ENCODE measurements around the gene ACTBL2. TPM values are rescaled to one million over a fixed set of nuclear protein-coding genes. Genes with fewer than 3 reads are reported as not detected.
A peak's percentile ranks its signal among the peaks of the same experiment; 100 is the strongest.

ACTBL2 gene
- total RNA-seq, 1 experiment from 2014 or later, result 7.0 TPM

DNA sequence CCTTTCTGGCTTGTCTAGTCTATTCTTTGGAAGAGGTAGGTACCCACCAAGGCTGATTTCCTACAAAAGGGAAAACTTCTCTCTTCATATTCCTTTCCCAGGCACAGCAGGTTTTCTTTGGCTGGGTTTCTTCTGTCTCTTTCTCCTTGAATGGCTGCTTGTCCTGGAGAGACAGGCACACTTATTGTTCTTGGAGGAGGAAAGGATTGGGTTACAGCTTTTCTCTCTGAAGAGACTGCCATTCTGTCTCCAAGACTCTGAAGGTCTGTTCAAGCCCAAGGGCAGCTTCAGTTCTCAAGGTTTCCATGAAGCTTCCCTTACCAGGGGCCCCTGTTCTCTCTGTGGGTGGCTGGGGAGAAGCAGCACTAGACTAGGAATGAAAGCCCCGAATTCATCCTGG lies 33.9 kb downstream of the ACTBL2 start:
- no peak for DNase-seq (ENCODE audit: low spot score)

DNA sequence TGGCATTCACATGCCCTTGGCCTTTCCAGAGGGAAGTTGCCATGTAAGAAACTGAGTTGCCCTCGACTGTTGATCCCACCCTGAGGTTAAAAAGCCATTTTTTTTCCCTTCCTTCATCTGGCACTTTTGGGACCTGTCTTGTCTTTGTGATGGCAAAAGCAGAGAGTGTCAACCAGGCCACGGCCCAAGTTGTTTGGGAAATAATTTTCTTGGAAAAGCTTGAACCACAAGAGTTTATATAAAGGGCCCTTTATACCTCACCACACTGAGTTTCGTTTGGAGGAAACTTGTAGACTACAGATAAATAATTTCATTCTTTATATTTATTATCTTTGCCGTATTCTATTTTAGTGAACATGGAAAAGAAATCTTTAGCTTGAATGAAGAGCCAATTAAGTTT lies 34.3 kb downstream of the ACTBL2 start:
- DNase-seq (ENCODE audit: low spot score), result no peak

DNA sequence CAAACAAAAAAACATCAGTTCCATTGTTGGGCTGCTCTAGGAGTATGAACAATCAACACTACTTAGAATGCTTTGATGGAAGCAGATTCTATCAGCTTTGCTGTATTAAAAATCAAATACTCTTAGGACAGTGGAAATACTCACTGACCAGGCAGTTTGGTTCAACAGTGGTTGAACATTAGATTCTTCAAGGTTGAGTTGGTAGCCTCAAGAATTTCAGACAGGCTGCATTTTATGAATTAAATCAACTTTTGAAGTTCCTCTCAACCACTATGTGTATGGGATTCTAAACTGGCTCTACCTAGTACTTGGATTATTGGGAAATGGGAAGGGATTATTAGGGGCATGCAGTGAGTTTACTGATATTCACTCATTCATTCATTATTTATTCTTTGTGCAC lies 35.0 kb downstream of the ACTBL2 start:
- DNase-seq (ENCODE audit: low spot score), result no peak

DNA sequence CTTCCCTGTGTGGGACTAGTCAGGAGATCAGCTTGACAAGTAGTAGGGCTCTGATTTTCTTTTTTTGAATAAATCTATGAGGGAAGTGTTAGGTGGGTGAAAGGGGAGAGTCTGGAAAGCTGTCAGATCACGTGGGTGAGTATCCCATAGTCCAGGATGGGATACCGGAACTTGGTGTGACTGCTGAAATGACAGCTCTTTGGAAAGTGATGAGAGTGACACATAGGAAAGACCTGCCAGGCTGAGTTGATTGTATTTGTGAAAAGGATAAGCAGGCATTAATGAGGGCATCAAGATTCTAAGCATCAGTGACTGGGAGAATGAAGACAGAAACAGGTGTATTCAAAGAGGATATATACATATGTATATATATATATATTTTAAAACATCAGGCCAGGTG lies 35.6 kb downstream of the ACTBL2 start:
- DNase-seq (ENCODE audit: low spot score), result no peak

DNA sequence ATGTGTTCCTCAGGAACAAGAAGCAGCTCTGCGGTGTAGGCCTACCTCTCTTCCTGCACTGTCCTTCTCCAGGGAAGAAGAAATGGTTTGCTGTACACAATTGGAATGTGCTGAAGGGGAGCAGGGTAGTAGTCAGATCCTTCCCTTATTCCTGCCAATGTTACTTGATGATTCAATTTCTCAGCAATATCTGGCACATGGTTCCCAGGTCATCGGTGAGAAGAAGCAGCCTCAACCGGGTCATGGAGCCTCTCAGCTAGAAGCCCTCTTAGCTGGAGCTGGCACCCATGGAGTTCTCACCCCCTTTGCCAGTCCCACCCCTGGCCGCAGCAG lies 36.9 kb downstream of the ACTBL2 start:
- DNase-seq (ENCODE audit: low spot score), result no peak

DNA sequence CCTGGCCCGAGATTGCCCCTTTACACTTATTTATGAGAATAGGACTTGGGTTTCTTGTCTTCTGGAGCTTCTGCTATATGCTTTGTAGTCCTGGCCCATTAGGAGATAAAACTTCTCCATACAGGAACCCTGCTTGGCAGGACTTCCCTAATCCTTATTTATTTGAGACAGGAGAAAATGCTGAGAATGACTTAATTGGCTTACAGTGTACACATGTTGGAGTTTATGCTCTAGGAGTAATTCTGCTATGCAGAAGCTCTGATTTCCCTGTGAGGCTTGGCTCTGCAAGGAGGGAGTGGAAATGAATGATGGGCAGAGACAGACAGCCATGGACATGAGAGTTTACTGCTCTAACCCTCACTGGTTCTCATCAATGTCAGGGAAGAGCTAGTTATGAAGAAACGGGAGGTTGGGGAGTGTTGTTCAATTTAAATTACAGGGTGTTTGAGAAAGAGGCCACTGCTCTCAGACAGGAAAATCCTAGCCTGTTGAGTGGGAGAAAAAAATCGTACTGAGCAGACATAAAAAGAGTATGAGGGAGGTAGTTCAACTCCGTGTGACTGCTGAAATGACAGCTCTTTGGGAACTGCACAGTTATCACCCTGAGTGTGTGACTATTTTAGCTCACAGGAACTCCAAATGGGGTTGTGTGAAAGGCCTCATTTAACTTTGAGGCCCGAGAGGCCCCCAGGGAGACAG lies 37.5 kb downstream of the ACTBL2 start:
- DNase-seq (ENCODE audit: low spot score), result no peak

DNA sequence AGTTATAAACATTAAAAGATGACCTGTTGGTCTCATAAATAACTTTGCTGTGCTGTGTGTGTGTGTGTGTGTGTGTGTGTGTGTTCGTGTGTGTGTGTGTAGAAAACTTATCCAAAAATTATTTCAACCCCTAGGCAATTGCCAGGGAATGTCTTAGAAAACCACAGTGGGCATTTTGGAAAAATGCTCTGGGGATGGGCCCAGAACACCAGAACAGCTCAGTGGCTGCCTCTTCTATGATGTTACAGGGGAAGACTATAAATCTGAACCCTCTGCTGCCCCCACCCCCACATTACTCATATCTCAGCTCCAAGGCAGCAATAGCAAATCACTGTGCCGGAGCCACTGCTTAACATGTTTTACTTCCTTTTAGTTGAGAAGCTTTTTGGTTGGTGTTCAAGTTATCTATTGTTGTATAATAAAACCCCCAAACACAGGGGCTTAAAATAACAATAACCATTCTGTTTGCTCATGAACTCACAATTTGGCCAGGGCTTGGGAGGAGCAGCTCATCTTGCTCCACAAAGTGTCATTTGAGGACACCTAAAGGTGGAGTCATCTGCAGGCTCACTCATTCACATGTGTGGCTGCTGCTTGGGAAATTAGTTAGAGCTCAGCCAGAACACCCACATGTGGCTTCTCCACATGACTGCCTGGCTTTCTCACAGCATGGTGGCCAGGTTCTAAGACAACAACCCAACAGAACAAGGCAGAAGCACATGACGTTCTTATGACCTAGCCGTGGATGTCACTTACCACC lies 40.4 kb downstream of the ACTBL2 start:
- peak; percentile 82 for DNase-seq (ENCODE audit: low spot score)

DNA sequence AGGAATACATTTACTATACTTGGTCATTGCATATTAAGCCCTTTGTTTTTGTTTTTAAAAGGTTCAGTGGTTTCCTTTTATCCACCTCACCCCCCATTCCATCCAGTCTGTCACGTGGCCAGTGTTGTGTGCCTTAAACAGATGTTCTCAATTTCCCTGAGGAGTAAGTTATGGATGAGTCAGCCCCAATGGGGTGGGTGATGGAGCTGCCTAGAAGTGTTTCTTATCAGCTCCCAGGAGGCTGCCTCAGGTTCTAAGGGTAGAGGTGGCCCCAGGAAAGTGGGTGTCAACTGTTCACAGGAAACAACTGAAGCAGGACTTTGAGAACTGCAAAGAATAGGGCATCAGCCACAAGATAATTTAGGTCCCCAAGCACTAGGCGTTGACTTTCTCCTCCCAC lies 41.1 kb downstream of the ACTBL2 start:
- peak; percentile 96 for DNase-seq (ENCODE audit: low spot score)

DNA sequence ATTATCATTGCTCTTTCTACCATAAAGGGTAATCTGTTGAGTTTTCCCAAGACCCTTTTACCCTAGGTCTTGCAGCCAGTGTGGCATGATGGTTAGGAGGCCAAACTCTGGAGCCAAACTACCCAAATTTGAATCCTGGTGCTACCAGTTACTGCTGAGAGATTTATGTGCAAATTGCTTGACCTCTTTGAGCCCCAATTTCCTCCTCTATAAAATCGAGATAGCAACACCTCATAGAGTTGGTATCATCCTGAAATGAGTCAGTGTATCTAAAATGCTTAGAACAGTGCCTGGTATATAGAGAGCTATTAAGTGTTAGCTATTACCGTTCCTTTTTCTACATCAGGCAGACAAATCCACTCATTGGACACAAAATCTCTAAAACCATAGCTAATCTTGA lies 43.0 kb downstream of the ACTBL2 start:
- no peak for DNase-seq (ENCODE audit: low spot score)

DNA sequence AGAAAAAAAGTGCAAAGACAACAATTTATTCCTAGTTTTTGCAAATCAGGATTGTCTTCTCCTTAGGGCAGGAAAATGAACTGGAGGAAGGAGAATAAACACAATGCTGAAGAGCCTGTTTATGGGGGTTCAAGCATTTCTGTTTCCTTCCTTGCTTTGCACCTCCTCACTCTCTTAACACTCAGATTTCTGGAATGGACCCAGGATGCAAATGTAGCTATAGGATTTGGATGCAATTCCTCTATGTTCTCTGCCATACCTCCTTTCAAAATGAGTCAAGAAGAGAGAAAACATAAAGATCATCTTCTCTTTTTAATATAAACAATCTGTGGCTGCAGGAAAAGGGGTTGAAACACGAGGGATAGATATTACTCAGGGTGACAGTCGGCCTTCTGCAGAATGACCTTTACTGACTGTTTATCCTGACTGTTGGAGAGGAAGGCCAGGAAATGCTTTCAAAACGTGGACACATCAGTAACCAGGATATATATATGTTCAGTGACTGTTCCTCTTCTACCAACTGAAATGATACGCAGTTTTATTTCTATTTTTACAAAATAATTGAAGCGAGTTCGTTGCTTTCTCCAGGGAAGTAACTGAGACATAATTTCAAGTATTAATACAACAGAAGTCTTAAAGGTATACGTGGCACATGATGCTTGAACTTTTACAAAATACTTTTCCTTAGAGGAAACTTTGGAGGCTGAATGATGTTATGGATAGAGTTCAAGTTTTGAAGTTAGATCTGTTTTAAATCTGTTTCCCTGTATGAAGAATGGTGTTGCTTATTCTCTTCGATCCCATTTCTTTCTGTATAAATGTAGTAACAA lies 44.4 kb downstream of the ACTBL2 start:
- DNase-seq (ENCODE audit: low spot score), result no peak

DNA sequence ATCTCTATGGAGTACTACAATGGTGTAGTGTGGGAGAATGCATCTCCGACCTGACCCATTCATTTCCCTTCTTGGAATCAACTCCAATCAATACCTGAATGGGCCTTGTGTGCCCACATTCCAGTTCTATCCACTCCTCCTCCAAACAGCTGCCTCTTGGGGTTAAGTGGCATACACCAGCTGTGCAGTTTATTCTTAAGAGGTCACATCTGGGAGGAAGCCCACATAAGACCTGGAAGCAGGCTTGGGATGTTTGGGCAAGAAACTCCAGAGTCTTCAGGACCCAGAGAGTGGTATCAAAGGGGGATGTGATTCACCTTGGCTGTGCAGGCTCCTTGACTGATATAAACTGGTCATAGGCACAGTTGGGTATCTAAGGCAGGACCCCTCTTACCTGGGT lies 46.0 kb downstream of the ACTBL2 start:
- no peak for DNase-seq (ENCODE audit: low spot score)

DNA sequence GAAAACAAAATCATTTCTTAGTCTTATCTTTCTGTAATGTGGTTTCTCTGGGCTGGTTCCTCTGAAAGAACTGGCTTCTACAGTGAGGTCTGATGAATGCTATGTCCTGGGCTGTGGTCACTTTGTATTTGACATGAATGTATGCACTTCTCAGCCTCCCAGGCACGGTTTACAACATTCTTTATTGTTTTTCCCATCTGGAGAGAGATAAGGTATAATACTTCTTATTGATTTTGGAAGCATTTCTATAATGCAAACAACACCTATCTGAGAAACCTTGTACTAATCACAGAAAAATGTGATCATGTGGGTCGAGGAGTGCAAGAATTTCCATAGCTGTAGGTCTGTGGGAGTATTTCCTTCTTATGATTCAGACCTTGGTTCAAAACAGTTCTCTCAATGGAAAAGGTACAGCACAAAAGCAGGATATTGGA lies 46.9 kb downstream of the ACTBL2 start:
- DNase-seq (ENCODE audit: low spot score), result peak; percentile 86

DNA sequence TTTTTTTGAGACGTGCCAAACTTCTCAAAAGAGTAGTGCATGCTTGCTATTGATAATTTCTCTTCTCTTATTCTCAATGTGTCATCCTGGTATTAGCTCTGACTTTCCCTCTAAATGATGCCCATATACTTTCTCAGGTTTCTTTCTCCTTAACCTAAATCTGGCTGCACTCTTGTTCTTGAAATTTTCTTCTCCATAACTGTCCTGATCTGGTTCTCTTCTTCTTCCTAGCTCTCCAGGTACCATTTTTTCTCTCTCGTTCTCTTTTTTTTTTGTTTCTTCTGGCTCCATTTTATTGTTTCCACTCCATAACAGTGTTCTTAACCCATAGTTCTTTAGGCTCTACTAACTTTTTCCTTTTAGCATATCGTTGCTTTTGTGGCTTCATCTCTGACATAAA lies 47.9 kb downstream of the ACTBL2 start:
- no peak for DNase-seq (ENCODE audit: low spot score)

DNA sequence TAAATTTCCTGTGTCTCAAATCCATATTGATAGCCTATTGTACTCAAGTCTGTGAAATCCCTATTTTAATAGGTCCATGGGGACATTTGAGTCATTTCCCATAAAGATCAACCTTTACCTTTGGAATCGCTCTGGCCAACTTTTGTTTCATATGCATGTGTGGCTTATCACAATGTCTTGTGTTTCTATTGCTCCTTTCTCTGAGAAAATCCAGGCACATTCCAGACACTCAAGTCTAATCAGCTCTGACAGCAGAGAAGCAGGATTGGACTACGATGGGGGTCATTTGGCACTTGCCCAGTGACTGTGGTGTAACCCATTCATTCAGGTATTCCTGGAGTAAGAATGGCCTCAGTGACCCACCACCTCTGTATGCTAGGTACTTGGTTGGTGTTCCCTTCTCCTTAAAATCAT lies 48.4 kb downstream of the ACTBL2 start:
- DNase-seq (ENCODE audit: low spot score), result no peak

DNA sequence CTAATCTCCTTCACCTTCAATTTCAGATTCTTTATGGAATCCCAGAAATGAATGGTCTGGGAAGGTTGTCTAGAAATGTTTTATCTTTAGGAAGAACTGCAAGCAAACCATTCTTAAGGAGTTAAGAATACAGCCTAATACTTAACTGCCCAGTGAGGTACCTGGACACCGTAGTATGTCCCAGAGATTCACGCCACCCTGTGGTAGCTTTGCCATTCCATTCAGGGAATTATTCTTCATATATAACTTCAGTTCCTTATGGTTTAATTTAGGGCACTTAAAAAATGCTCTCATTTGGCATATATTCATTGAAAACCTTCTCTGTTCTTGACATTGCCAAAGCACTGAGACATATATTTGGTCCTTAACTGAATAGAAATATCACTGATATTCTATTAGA lies 49.7 kb downstream of the ACTBL2 start:
- DNase-seq (ENCODE audit: low spot score), result no peak

DNA sequence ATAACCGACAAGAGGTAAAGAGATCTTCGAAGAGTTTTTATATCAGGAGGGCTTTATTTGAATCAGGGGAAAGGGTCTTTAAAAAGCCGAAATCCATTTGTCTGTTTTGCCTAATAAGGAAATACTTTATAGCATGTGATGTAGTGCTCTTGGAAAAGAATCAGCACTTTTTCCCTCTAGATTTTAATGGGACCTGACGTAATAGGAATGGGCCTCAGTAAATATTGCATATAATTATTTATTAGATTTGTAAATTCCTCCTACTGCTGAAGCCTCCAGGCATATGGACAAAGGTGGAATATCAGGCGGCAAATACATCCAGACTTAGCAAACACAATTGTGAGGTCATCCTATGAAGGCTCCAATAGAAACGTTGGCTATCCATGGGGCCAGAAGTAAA lies 50.9 kb downstream of the ACTBL2 start:
- DNase-seq (ENCODE audit: low spot score), result no peak
